Liver (tissue), 9 donors: ENCODE results near the gene RPL21. TPM values are rescaled to one million over a fixed set of nuclear protein-coding genes. Genes with fewer than 3 reads are reported as not detected.

Experiments
- DNase-seq: peaks from one replicate; pipeline ENCODE4 v3.0.0-alpha.2; 2017; ENCODE audit warnings: low spot score
- H3K27ac ChIP-seq, 2 donors: one replicate each; pipeline ENCODE4 v1.7.0; 2013; ENCODE audit warnings: inconsistent platforms in 2 of 2, low read length in 2 of 2, control low read depth in 1 of 2, low read depth in 1 of 2, mild to moderate bottlenecking in 1 of 2
- H3K27me3 ChIP-seq, 4 donors: one replicate each; pipeline versions ENCODE4 v1.6.1 to v1.7.0; 2013; ENCODE audit warnings: low read length in 3 of 4, inconsistent platforms in 1 of 4, mild to moderate bottlenecking in 1 of 4, moderate library complexity in 1 of 4; ENCODE audit not compliant: control insufficient read depth in 4 of 4, insufficient read depth in 4 of 4
- H3K36me3 ChIP-seq, 4 donors: one replicate each; pipeline versions ENCODE4 v1.6.1 to v1.7.0; 2013; ENCODE audit warnings: low read length in 3 of 4, mild to moderate bottlenecking in 3 of 4, low read depth in 1 of 4, moderate library complexity in 1 of 4; ENCODE audit not compliant: control insufficient read depth in 4 of 4, insufficient read depth in 3 of 4
- H3K4me1 ChIP-seq, 4 donors: one replicate each; pipeline versions ENCODE4 v1.6.1 to v1.7.0; 2013; ENCODE audit warnings: low read length in 3 of 4, mild to moderate bottlenecking in 3 of 4, moderate library complexity in 1 of 4; ENCODE audit not compliant: control insufficient read depth in 4 of 4, insufficient read depth in 4 of 4
- H3K4me3 ChIP-seq, 3 donors: one replicate each; pipeline versions ENCODE4 v1.6.1 to v1.7.0; 2013; ENCODE audit warnings: low read length in 3 of 3, control low read depth in 1 of 3, low read depth in 1 of 3, mild to moderate bottlenecking in 1 of 3
- H3K9ac ChIP-seq, 2 donors: one replicate each; pipeline ENCODE4 v1.7.0; 2013; ENCODE audit warnings: low read length in 2 of 2, mild to moderate bottlenecking in 2 of 2, moderate library complexity in 2 of 2, control low read depth in 1 of 2, low read depth in 1 of 2
- H3K9me3 ChIP-seq, 4 donors: one replicate each; pipeline versions ENCODE4 v1.6.1 to v1.7.0; 2013; ENCODE audit warnings: low read length in 3 of 4; ENCODE audit not compliant: control insufficient read depth in 4 of 4
- CTCF ChIP-seq: fragments of 150-350 bp; IDR thresholded peaks from 2 replicates; pipeline ENCODE4 v1.5.1; 2017; ENCODE audit warnings: improper control_type of control experiment, low read depth, low read length; ENCODE audit not compliant: missing input control
- EGR1 ChIP-seq, 2 donors: IDR thresholded peaks; 2 replicates each; pipeline ENCODE4 v1.6.1; 2016 to 2018; ENCODE audit warnings: antibody characterized with exemption in 2 of 2, low read depth in 2 of 2
- FOXA1 ChIP-seq: IDR thresholded peaks from 2 replicates; pipeline ENCODE4 v1.6.1; 2016; ENCODE audit warnings: antibody characterized with exemption
- FOXA2 ChIP-seq: IDR thresholded peaks from 2 replicates; pipeline ENCODE4 v1.6.1; 2016; ENCODE audit warnings: antibody characterized with exemption
- HNF4A ChIP-seq, 2 donors: conservative IDR thresholded peaks; 2 replicates each; pipeline ENCODE4 v1.6.1; 2016; ENCODE audit warnings: antibody characterized with exemption in 2 of 2, mild to moderate bottlenecking in 2 of 2
- HNF4G ChIP-seq: IDR thresholded peaks from 2 replicates; pipeline ENCODE4 v1.6.1; 2016; ENCODE audit warnings: antibody characterized with exemption
- JUND ChIP-seq, 2 donors: IDR thresholded peaks; 2 replicates each; pipeline ENCODE4 v1.6.1; 2016; ENCODE audit warnings: antibody characterized with exemption in 2 of 2
- NR2F2 ChIP-seq: IDR thresholded peaks from 2 replicates; pipeline ENCODE4 v1.6.1; 2016; ENCODE audit warnings: antibody characterized with exemption
- RAD21 ChIP-seq, 2 donors: IDR thresholded peaks; 2 replicates each; pipeline ENCODE4 v1.6.1; 2016; ENCODE audit warnings: antibody characterized with exemption in 2 of 2, mild to moderate bottlenecking in 2 of 2
- REST ChIP-seq: IDR thresholded peaks from 2 replicates; pipeline ENCODE4 v1.6.1; 2016; ENCODE audit warnings: antibody characterized with exemption, mild to moderate bottlenecking
- SP1 ChIP-seq: IDR thresholded peaks from 2 replicates; pipeline ENCODE4 v1.6.1; 2018; ENCODE audit warnings: antibody characterized with exemption, mild to moderate bottlenecking
- TAF1 ChIP-seq: conservative IDR thresholded peaks from 2 replicates; pipeline ENCODE4 v1.6.1; 2016; ENCODE audit warnings: antibody characterized with exemption, mild to moderate bottlenecking
- YY1 ChIP-seq: IDR thresholded peaks from 2 replicates; pipeline ENCODE4 v1.6.1; 2016; ENCODE audit warnings: antibody characterized with exemption, mild to moderate bottlenecking
- ZBTB33 ChIP-seq: IDR thresholded peaks from 2 replicates; pipeline ENCODE4 v1.6.1; 2016; ENCODE audit warnings: antibody characterized with exemption
- WGBS: extraction: QIAGEN DNeasy Blood & Tissue Kit; methylation state at CpG from one replicate; pipeline ENCODE4 v1.1.7; 2013; 5-methylcytosine and 5-hydroxymethylcytosine counted together
- polyA plus RNA-seq, 2 donors: library from polyadenylated mRNA; stranded (reverse) in 1 of 2; unstranded in 1 of 2; fragments of 200-250 nt in 1 of 2; fragments of >200 nt in 1 of 2; fragmentation: Nextera tagmentation in 1 of 2; extraction: Ambion mirVana in 1 of 2; gene quantifications; one replicate each; pipeline versions ENCODE4 v1.2.1 to v1.2.3, GENCODE V29; 2013 to 2015
- total RNA-seq, 2 donors: library from RNA; depleted of rRNA; stranded (reverse); fragments of >200 nt; gene quantifications; one replicate each; pipeline ENCODE4 v1.2.3, GENCODE V29; 2014
- TF ChIP-seq, protein P1 (sequence below): IDR thresholded peaks from 2 replicates; pipeline ENCODE4 v1.6.1; 2016; ENCODE audit warnings: antibody characterized with exemption
- donor health status: healthy.
- donor health status: healthy.
- donor health status: healthy.
- donor health status: healthy.
- donor health status: healthy.

Gene RPL21
- total and polyA plus RNA-seq, 4 donors, result 206 to 648 (median 442) TPM

GRCh38 chr13:27269114-27269665 is 17.8 kb downstream of the RPL21 start:
- peaks cover 3 to 20% (median 7%) of the 10 kb centered on the region in 4 donors for H3K4me1 ChIP-seq
- H3K36me3 ChIP-seq, result no peaks in the 10 kb centered on the region
- no peak for DNase-seq
- no peak overlapping the region for H3K27ac ChIP-seq
- WGBS, result 79% methylated on average over 2 of the region's 2 CpGs
- no peaks in the 10 kb centered on the region for H3K9me3 ChIP-seq
- no peak overlapping the region for H3K9ac ChIP-seq
- no peaks in the 10 kb centered on the region for H3K27me3 ChIP-seq
- TF ChIP-seq ZBTB33 (no peak), FOXA2 (no peak), NR2F2 (no peak), REST (no peak), YY1 (no peak), EGR1 (IDR thresholded peaks at IDR 0.05; ENCODE audit: low read depth in 2 of 2) (no peak), CTCF (no peak)
- TF ChIP-seq, protein P1, sequence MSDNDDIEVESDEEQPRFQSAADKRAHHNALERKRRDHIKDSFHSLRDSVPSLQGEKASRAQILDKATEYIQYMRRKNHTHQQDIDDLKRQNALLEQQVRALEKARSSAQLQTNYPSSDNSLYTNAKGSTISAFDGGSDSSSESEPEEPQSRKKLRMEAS, result no peak
- no peak overlapping the region for H3K4me3 ChIP-seq

DNA sequence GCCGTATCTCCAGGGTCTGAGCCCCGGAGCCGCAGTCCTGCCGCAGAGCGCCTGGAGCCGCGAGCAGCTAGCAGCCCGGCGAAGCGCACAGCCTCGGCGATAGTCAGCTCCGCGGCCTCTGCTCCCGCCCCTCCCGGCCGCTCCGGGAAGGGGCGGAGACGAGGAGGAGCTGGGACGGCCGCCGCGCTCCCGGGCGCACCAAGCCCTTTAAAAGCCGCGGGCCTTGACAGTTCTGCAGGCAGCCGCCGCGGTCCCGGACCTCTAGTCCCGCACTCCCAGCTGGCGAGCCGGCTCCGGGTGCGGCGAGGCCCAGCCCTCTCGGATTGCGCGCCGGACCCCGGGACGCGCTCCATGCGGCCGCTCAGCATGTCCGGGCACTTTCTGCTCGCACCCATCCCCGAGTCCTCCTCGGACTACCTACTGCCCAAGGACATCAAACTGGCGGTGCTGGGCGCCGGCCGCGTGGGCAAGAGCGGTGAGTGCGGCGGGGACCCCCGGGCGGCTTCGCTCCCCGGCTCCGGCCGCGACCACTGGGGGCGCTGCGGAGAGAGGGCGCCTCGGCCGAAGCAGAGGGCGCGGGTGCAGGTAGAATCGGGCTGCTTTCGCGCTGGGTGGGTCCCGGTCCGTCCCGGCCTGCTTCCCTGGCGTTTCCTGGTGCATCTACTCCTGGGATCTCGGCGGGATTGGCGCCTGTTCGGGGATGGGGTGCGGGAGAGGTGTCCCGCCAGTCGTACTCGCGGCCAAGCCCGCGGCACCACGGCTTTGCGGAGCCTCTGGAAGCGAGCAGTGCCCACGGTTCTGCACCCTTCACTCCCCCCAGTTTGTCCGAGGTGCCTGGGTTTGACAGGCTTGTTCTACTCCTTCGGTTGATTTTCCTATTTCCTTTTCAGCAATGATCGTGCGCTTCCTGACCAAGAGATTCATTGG is 19.5 kb downstream of the RPL21 start, which contains the start of gene RASL11A:
Gene RASL11A, plus strand, starts transcription at position 237 of the 927 bp plus-strand sequence. Its CDS starts 115 bp downstream, at position 352.
- H3K4me1 ChIP-seq, result peaks cover 3 to 20% (median 7%) of the 10 kb centered on the region in 4 donors
- H3K9me3 ChIP-seq, result no peaks in the 10 kb centered on the region
- no peaks in the 10 kb centered on the region for H3K36me3 ChIP-seq
- peak within 1 kb of the TSS; percentile 65 to 88 (median 75) for H3K4me3 ChIP-seq
- peak; percentile 82 for DNase-seq
- H3K27ac ChIP-seq, result peak within 1 kb of the TSS; percentile 88 to 94
- peak within 1 kb of the TSS; percentile 39 to 63 for H3K9ac ChIP-seq
- no peaks in the 10 kb centered on the region for H3K27me3 ChIP-seq
- under 1% methylated on average over 99 of the region's 99 CpGs for WGBS
- TF ChIP-seq, protein P1, result no peak
- TF ChIP-seq NR2F2, result no peak
- no peak for TF ChIP-seq JUND (IDR thresholded peaks at IDR 0.05)
- peak; percentile 71 for TF ChIP-seq CTCF
- no peak for TF ChIP-seq HNF4G
- peak; percentile 53 for TF ChIP-seq SP1
- peak; percentile 73 for TF ChIP-seq TAF1
- TF ChIP-seq RAD21 (IDR thresholded peaks at IDR 0.05), result peak; percentile 44 to 50
- peak; percentile 64 for TF ChIP-seq REST
- TF ChIP-seq YY1, result peak; percentile 50
- TF ChIP-seq HNF4A (conservative IDR thresholded peaks at IDR 0.05), result no peak
- no peak for TF ChIP-seq EGR1 (IDR thresholded peaks at IDR 0.05; ENCODE audit: low read depth in 2 of 2)
- no peak for TF ChIP-seq FOXA1
